Subcutaneous abdominal adipose tissue (tissue), 5 donors: Measurements from ENCODE around the gene LIPT2.

Experiments used
- H3K27ac ChIP-seq: one replicate; pipeline ENCODE4 v1.7.0; 2013; ENCODE audit warnings: low read depth, mild to moderate bottlenecking, inconsistent platforms, low read length, moderate library complexity
- H3K27me3 ChIP-seq, 5 donors: one replicate each; pipeline ENCODE4 v1.7.0; 2013; ENCODE audit warnings: low read length in 5 of 5, inconsistent platforms in 1 of 5; ENCODE audit not compliant: control insufficient read depth in 5 of 5, insufficient read depth in 4 of 5
- H3K36me3 ChIP-seq, 5 donors: one replicate each; pipeline ENCODE4 v1.7.0; 2013; ENCODE audit warnings: low read length in 5 of 5; ENCODE audit not compliant: control insufficient read depth in 5 of 5, insufficient read depth in 5 of 5
- H3K4me1 ChIP-seq, 5 donors: one replicate each; pipeline ENCODE4 v1.7.0; 2013; ENCODE audit warnings: low read length in 5 of 5, mild to moderate bottlenecking in 3 of 5, moderate library complexity in 1 of 5; ENCODE audit not compliant: control insufficient read depth in 5 of 5, insufficient read depth in 5 of 5
- H3K4me3 ChIP-seq, 5 donors: one replicate each; pipeline ENCODE4 v1.7.0; 2013; ENCODE audit warnings: low read length in 5 of 5, low read depth in 1 of 5
- H3K9ac ChIP-seq, 5 donors: one replicate each; pipeline ENCODE4 v1.7.0; 2013; ENCODE audit warnings: low read length in 5 of 5, mild to moderate bottlenecking in 4 of 5, moderate library complexity in 3 of 5
- H3K9me3 ChIP-seq, 5 donors: one replicate each; pipeline ENCODE4 v1.7.0; 2013; ENCODE audit warnings: low read length in 5 of 5; ENCODE audit not compliant: control insufficient read depth in 5 of 5
- donor health status: healthy.
- donor health status: healthy.
- donor health status: healthy.
- donor health status: healthy.
- donor health status: healthy.

Gene LIPT2

DNA sequence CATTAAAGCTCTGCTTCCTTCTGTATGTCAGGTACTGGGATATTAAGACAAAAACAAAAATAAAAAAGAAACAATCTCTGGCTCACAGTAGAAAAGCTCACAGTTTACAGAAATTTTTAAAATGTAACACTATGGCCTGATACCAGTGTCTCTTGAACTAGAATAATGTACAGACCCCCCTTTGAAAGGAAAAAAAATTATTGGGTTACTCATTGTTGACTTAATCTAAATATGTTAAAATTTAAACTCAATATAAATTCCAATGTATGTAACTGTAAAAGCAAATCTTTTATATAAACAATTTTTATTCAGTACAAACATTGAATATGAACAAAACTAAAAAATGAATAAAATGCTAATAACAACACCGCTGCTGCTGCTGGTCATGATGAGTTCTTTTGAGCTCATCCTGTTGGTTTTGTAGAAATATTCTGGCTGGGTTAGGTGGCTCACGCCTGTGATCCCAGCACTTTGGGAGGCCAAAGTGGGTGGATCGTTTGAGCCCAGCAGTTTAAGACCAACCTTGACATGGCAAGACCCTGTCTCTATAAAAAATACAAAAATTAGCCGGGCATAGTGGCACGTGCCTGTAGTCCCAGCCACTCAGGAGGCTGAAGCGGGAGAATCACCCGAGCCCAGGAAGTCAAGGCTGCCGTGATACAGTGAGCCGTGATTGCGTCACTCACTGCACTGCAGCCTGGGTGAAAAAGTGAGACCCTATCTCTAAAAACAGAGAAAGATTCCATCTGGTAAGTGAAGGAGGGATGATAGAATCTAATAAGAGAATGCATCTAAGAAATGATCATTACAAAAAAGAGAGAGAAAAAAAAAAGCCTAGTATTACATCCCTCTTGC lies 14.4 kb downstream of the LIPT2 start:
- Histone ChIP-seq H3K4me1 (peaks cover 0 to 6% (median 4%) of the 10 kb centered on the region in 5 donors), H3K9ac (no peak overlapping the region), H3K27ac (no peak overlapping the region), H3K27me3 (no peaks in the 10 kb centered on the region), H3K36me3 (no peaks in the 10 kb centered on the region), H3K9me3 (no peaks in the 10 kb centered on the region), H3K4me3 (no peak overlapping the region)

- no peaks in the 10 kb centered on the region for H3K9me3 ChIP-seq
- H3K4me3 ChIP-seq: no peak overlapping the region
- H3K4me1 ChIP-seq: peaks cover 0 to 6% (median 4%) of the 10 kb centered on the region in 5 donors
- no peaks in the 10 kb centered on the region for H3K27me3 ChIP-seq
- H3K36me3 ChIP-seq: no peaks in the 10 kb centered on the region
- no peak overlapping the region for H3K9ac ChIP-seq
- H3K27ac ChIP-seq: no peak overlapping the region
Observed at GRCh38 chr11:74476536-74476935, 17.0 kb downstream of the LIPT2 start.

DNA sequence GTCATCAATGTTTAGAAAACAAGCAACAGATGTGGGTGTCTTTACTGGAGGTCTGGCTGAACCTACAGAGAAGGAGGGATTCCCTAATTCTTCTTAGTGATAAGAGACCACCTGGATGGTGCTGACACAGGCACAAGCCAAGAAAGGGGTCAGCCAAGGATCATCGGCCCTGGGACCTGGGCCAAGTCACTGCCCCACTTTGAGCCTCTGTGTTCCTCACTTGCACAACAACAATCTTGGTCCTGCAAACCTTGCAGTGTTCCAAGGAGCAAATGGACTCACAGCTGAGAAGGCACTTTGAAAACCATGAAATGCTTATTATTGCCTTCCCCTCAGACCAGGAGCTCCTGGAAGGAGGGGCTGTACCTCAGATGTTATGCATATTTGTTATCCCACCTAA lies 19.2 kb downstream of the LIPT2 start:
- H3K27ac ChIP-seq: no peak overlapping the region
- no peak overlapping the region for H3K4me3 ChIP-seq
- H3K9ac ChIP-seq: no peak overlapping the region
- peaks cover 0 to 6% (median 4%) of the 10 kb centered on the region in 5 donors for H3K4me1 ChIP-seq
- no peaks in the 10 kb centered on the region for H3K27me3 ChIP-seq
- no peaks in the 10 kb centered on the region for H3K9me3 ChIP-seq
- H3K36me3 ChIP-seq: no peaks in the 10 kb centered on the region

DNA sequence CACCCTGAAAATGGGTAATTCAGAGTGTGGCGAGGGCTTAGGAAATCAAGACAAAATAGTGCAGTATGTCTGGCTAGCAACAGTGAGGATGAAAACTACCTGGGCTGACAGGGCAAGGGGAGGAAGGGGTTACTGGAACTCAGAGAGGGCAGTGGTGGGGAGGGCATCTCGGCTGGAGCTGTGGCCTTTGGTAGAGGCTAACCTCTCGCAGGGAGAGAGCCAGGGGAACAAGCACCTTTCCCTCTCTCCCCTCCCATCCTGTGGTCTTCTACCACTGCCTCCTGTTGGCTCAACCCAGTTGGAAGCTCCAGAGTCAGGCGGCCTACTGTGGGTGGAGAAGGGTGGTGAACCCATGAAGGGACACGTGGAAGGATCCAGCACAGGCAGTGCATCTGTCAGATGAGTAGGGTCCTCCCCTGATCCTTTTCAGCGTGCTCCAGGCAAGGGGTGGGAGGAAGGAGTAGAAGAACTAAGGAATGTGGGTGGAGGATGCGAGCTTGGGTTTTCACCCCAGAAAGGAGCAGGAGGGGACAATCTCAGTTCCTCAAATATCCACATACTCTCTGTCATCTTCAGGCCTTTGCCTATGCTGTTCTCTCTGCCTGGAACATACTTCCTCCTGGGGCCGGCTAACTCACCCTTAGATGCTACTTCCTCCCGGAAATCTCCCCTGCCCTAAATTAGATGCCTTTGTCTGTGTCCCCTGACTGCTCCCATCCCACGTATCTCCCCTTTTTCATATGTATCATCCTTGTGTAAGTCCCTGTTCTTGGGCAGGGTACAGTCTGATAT lies 19.9 kb downstream of the LIPT2 start:
- Histone ChIP-seq H3K36me3 (no peaks in the 10 kb centered on the region), H3K4me1 (peaks cover 0 to 11% (median 10%) of the 10 kb centered on the region in 5 donors), H3K27ac (no peak overlapping the region)

DNA sequence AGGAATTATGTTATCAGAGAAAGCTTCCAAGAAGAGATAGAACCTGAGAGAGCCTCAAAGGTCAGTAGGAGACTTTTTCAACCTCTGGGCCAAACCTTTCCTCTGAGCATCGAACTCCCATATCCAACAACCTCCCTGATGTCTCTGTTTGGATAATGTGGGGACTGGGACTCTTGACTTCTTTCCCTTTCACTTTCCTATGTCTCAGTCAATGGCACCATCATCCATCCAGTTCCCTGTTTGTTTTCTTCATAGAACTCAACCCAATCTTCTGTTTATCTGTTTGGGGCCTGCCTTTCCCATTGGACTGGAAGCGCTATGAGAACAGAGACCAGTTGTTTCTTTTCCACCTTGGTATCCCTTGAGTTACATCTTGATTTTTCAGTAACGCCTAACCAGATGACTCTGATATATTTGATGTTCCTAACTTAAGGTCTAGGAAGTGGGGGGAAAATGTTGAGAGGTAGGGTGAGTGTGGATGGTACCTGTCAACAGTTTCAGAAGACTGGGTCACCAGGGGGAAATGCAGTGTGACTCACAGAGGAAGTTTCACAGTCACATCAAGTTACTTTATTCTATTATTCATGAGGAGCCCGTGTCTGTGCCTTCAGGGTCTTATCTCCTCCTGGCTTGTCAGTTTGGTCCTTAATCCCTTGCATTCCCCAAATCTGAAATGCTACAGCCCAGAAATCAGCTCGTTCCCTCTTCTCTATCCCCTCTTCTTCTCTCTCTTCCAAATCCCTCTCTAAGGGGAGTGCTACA lies 21.7 kb downstream of the LIPT2 start:
- H3K4me1 ChIP-seq: peaks cover under 1 to 28% (median 25%) of the 10 kb centered on the region in 5 donors

More for the DNA sequence above, 19.9 kb downstream of the LIPT2 start:
- Histone ChIP-seq H3K27me3 (no peaks in the 10 kb centered on the region), H3K9me3 (no peaks in the 10 kb centered on the region), H3K9ac (no peak overlapping the region), H3K4me3 (no peak overlapping the region)

GRCh38 chr11:74471037-74471436 lies 22.5 kb downstream of the LIPT2 start:
- no peaks in the 10 kb centered on the region for H3K36me3 ChIP-seq

More for the DNA sequence above, 21.7 kb downstream of the LIPT2 start:
- Histone ChIP-seq H3K27me3 (no peaks in the 10 kb centered on the region), H3K9me3 (no peaks in the 10 kb centered on the region), H3K36me3 (no peaks in the 10 kb centered on the region), H3K4me3 (no peak overlapping the region), H3K27ac (no peak overlapping the region), H3K9ac (no peak overlapping the region)

DNA sequence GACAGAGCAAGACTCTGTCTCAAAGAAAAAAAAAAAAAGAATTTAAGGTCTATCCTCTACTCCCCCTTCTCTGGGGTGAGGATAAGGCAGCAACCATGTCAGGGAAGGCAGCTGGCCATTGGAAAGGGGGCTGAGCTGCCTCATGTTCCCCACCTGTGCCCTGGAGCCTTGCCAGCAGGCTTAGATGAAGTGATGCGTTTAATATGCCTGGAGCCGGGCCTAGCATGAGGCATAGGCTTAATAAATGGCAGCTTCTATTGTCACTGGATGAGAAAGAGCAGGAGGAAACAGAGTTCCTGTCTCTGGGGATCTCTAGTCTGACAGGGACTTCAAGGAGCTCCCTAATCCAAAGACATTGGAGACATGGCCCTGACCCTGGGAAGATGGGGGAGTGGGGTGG lies 23.0 kb downstream of the LIPT2 start:
- Histone ChIP-seq H3K9ac (no peak overlapping the region), H3K9me3 (no peaks in the 10 kb centered on the region), H3K27me3 (no peaks in the 10 kb centered on the region), H3K36me3 (no peaks in the 10 kb centered on the region), H3K27ac (no peak overlapping the region), H3K4me1 (peaks cover 2 to 38% (median 33%) of the 10 kb centered on the region in 5 donors), H3K4me3 (no peak overlapping the region)

More at GRCh38 chr11:74471037-74471436, 22.5 kb downstream of the LIPT2 start:
- Histone ChIP-seq H3K4me3 (no peak overlapping the region), H3K27ac (no peak overlapping the region), H3K9me3 (no peaks in the 10 kb centered on the region), H3K9ac (no peak overlapping the region), H3K4me1 (peaks cover 2 to 36% (median 33%) of the 10 kb centered on the region in 5 donors), H3K27me3 (no peaks in the 10 kb centered on the region)

- Histone ChIP-seq H3K27me3 (no peaks in the 10 kb centered on the region), H3K27ac (no peak overlapping the region), H3K9me3 (no peaks in the 10 kb centered on the region), H3K9ac (peak overlapping the region in 1 of 5 donors; percentile 14), H3K4me1 (peaks cover 2 to 33% (median 28%) of the 10 kb centered on the region in 5 donors), H3K4me3 (no peak overlapping the region), H3K36me3 (no peaks in the 10 kb centered on the region)
Observed at GRCh38 chr11:74468936-74469335, 24.6 kb downstream of the LIPT2 start.

- Histone ChIP-seq H3K27me3 (no peaks in the 10 kb centered on the region), H3K27ac (no peak overlapping the region), H3K9ac (peak overlapping the region in 1 of 5 donors; percentile 14), H3K4me1 (peaks cover 2 to 33% (median 28%) of the 10 kb centered on the region in 5 donors), H3K9me3 (no peaks in the 10 kb centered on the region), H3K4me3 (no peak overlapping the region), H3K36me3 (no peaks in the 10 kb centered on the region)
Observed at GRCh38 chr11:74468521-74468920, 25.0 kb downstream of the LIPT2 start.
